Mesothelial cell of epicardium (in vitro differentiated cells): Measurements from ENCODE around the gene APAF1. TPM values are rescaled to one million over a fixed set of nuclear protein-coding genes. Genes with fewer than 3 reads are reported as not detected.
A peak's percentile ranks its signal among the peaks of the same experiment; 100 is the strongest.

ENCODE experiments used
- DNase-seq, 2 experiments: peaks; one replicate each; pipeline ENCODE4 v3.0.0; 2021; ENCODE audit warnings: low spot score in 2 of 2; ENCODE audit not compliant: unreplicated experiment in 2 of 2
- H3K27ac Mint-ChIP-seq: 2 replicates; pipeline ENCODE4 v1.8.0; 2021; ENCODE audit warnings: mixed read lengths
- H3K27me3 Mint-ChIP-seq: 2 replicates; pipeline ENCODE4 v1.8.0; 2021; ENCODE audit warnings: low read depth, mixed read lengths
- H3K36me3 Mint-ChIP-seq: 2 replicates; pipeline ENCODE4 v1.8.0; 2021; ENCODE audit warnings: mixed read lengths
- H3K4me1 Mint-ChIP-seq: 2 replicates; pipeline ENCODE4 v1.8.0; 2021; ENCODE audit warnings: mixed read lengths
- H3K4me3 Mint-ChIP-seq: 2 replicates; pipeline ENCODE4 v1.8.0; 2021; ENCODE audit warnings: mild to moderate bottlenecking, moderate library complexity, mixed read lengths
- H3K9me3 Mint-ChIP-seq: 2 replicates; pipeline ENCODE4 v1.8.0; 2021; ENCODE audit warnings: mixed read lengths
- total RNA-seq: library from RNA; stranded (reverse); gene quantifications from 3 replicates; pipeline ENCODE4 v1.2.1, GENCODE V29; 2021
- TF ChIP-seq, protein P1 (sequence below): fragments of 200-600 bp; sonication (generic); IDR thresholded peaks from one replicate; pipeline ENCODE4 v1.5.0; 2021; ENCODE audit warnings: antibody characterized with exemption; ENCODE audit not compliant: unreplicated experiment

The APAF1 gene
- total RNA-seq, 1 donor from 2014 or later, result 25.9 TPM

- H3K4me3 Mint-ChIP-seq, result no peak overlapping the region
- H3K27ac Mint-ChIP-seq, result no peak overlapping the region
- peaks cover 8% of the 10 kb centered on the region for H3K36me3 Mint-ChIP-seq
- no peaks in the 10 kb centered on the region for H3K9me3 Mint-ChIP-seq
- TF ChIP-seq, protein P1, sequence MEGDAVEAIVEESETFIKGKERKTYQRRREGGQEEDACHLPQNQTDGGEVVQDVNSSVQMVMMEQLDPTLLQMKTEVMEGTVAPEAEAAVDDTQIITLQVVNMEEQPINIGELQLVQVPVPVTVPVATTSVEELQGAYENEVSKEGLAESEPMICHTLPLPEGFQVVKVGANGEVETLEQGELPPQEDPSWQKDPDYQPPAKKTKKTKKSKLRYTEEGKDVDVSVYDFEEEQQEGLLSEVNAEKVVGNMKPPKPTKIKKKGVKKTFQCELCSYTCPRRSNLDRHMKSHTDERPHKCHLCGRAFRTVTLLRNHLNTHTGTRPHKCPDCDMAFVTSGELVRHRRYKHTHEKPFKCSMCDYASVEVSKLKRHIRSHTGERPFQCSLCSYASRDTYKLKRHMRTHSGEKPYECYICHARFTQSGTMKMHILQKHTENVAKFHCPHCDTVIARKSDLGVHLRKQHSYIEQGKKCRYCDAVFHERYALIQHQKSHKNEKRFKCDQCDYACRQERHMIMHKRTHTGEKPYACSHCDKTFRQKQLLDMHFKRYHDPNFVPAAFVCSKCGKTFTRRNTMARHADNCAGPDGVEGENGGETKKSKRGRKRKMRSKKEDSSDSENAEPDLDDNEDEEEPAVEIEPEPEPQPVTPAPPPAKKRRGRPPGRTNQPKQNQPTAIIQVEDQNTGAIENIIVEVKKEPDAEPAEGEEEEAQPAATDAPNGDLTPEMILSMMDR, result no peak
- H3K27me3 Mint-ChIP-seq, result no peaks in the 10 kb centered on the region
- DNase-seq, result no peak
- H3K4me1 Mint-ChIP-seq, result peaks cover 18% of the 10 kb centered on the region
Measured at GRCh38 chr12:98733667-98734350, 88.7 kb downstream of the APAF1 start.

DNA sequence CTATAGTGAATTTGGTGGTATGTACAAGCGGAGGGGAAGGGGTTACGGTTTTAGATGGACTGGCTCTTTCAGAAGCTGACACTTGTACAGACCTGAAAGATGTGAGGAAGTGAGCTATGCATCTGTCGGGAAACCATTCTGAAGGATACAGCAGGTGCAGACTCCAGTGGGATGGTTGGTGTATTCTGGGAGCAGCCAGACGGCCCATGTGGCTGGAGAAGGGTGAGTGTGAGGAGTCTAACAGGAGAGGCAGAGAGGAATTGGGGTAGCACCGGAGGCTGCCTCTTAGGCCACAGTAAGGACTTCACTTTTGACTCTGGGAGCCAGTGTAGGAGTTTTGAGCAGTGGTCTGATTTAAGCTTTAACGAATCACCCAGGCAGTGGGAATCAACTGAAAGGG is 90.7 kb downstream of the APAF1 start:
- Mint-ChIP-seq H3K36me3 (peaks cover 7% of the 10 kb centered on the region), H3K4me1 (peaks cover 18% of the 10 kb centered on the region), H3K27me3 (peaks cover 11% of the 10 kb centered on the region), H3K9me3 (no peaks in the 10 kb centered on the region), H3K27ac (no peak overlapping the region), H3K4me3 (no peak overlapping the region)
- DNase-seq, result no peak
- TF ChIP-seq, protein P1, result no peak

GRCh38 chr12:98736352-98737321 is 91.5 kb downstream of the APAF1 start:
- Mint-ChIP-seq H3K27ac (peak overlapping the region; percentile 58), H3K4me3 (no peak overlapping the region), H3K27me3 (peaks cover 19% of the 10 kb centered on the region), H3K36me3 (peaks cover 7% of the 10 kb centered on the region), H3K4me1 (peaks cover 18% of the 10 kb centered on the region), H3K9me3 (peaks cover 4% of the 10 kb centered on the region)
- DNase-seq, result no peak
- TF ChIP-seq, protein P1, result no peak

GRCh38 chr12:98737322-98737712 is 92.2 kb downstream of the APAF1 start:
- no peak for DNase-seq
- TF ChIP-seq, protein P1, result no peak
- H3K27ac Mint-ChIP-seq, result peak overlapping the region; percentile 58
- H3K4me1 Mint-ChIP-seq, result peaks cover 18% of the 10 kb centered on the region
- peaks cover 7% of the 10 kb centered on the region for H3K36me3 Mint-ChIP-seq
- H3K9me3 Mint-ChIP-seq, result peaks cover 4% of the 10 kb centered on the region
- peaks cover 25% of the 10 kb centered on the region for H3K27me3 Mint-ChIP-seq
- H3K4me3 Mint-ChIP-seq, result no peak overlapping the region

- peaks cover 5% of the 10 kb centered on the region for H3K36me3 Mint-ChIP-seq
- no peak for DNase-seq
- peaks cover 18% of the 10 kb centered on the region for H3K4me1 Mint-ChIP-seq
- H3K27me3 Mint-ChIP-seq, result peaks cover 30% of the 10 kb centered on the region
- H3K27ac Mint-ChIP-seq, result no peak overlapping the region
- TF ChIP-seq, protein P1, result no peak
- H3K9me3 Mint-ChIP-seq, result peaks cover 4% of the 10 kb centered on the region
- no peak overlapping the region for H3K4me3 Mint-ChIP-seq
Measured at GRCh38 chr12:98738002-98738401, 92.9 kb downstream of the APAF1 start.
